WTC11 (cell line): Measurements from ENCODE around the gene GPR39. TPM values are rescaled to one million over a fixed set of nuclear protein-coding genes. Genes with fewer than 3 reads are reported as not detected.

Experiments used
- ATAC-seq: fragments of 200-7000 bp; cut with Tn5 transposase; 2 replicates; pipeline ENCODE4 v1.10.0; 2021; ENCODE audit warnings: mild to moderate bottlenecking, moderate library complexity
- CTCF ChIA-PET: fragments of 300-600 bp; sonication (Branson Sonifier 250); formaldehyde crosslinking; loops from one replicate; lab custom pipeline; 2021; ENCODE audit warnings: antibody characterized with exemption; lab: Charles Lee
- POLR2A ChIA-PET: fragments of 350-600 bp; sonication (Branson Sonifier 250); formaldehyde crosslinking; loops from one replicate; lab custom pipeline; 2021; ENCODE audit warnings: antibody characterized with exemption; lab: Charles Lee
- DNase-seq: peaks from one replicate; pipeline ENCODE4 v3.0.0; 2021; ENCODE audit warnings: low spot score
- H3K27ac Mint-ChIP-seq: 2 replicates; pipeline ENCODE4 v1.8.0; 2021; ENCODE audit warnings: mixed read lengths
- H3K27me3 Mint-ChIP-seq: 2 replicates; pipeline ENCODE4 v1.8.0; 2021; ENCODE audit warnings: low read depth, mild to moderate bottlenecking, moderate library complexity, mixed read lengths
- H3K36me3 Mint-ChIP-seq: 2 replicates; pipeline ENCODE4 v1.8.0; 2021; ENCODE audit warnings: mixed read lengths
- H3K4me1 Mint-ChIP-seq: 2 replicates; pipeline ENCODE4 v1.8.0; 2022; ENCODE audit warnings: mixed read lengths
- H3K4me3 Mint-ChIP-seq: 2 replicates; pipeline ENCODE4 v1.8.0; 2021; ENCODE audit warnings: mild to moderate bottlenecking, moderate library complexity, mixed read lengths
- H3K9me3 Mint-ChIP-seq: 2 replicates; pipeline ENCODE4 v1.8.0; 2021; ENCODE audit warnings: mixed read lengths
- ATF1 ChIP-seq: sonication (generic); formaldehyde crosslinking; IDR thresholded peaks from 2 replicates; pipeline ENCODE4 v1.8.1; 2023; ENCODE audit warnings: mild to moderate bottlenecking, moderate library complexity, missing genetic modification reagents
- CREB1 ChIP-seq: sonication (generic); formaldehyde crosslinking; IDR thresholded peaks from 2 replicates; pipeline ENCODE4 v1.8.0; 2023; ENCODE audit warnings: mild to moderate bottlenecking, missing genetic modification reagents
- FOXP1 ChIP-seq: sonication (generic); formaldehyde crosslinking; IDR thresholded peaks from 2 replicates; pipeline ENCODE4 v1.8.0; 2022; ENCODE audit warnings: missing genetic modification reagents, mild to moderate bottlenecking, moderate library complexity, borderline replicate concordance
- JUN ChIP-seq: sonication (generic); formaldehyde crosslinking; IDR thresholded peaks from 2 replicates; pipeline ENCODE4 v1.8.0; 2023; ENCODE audit warnings: mild to moderate bottlenecking, missing genetic modification reagents
- NFE2L1 ChIP-seq: sonication (generic); formaldehyde crosslinking; IDR thresholded peaks from 2 replicates; pipeline ENCODE4 v1.8.1; 2023; ENCODE audit warnings: missing genetic modification reagents
- NR3C1 ChIP-seq: sonication (generic); formaldehyde crosslinking; conservative IDR thresholded peaks from 2 replicates; pipeline ENCODE4 v1.8.1; 2023; ENCODE audit warnings: low read depth, mild to moderate bottlenecking, missing genetic modification reagents
- OVOL2 ChIP-seq: fragments of 250-450 bp; sonication (Bioruptor Pico); IDR thresholded peaks from 2 replicates; pipeline ENCODE4 v1.9.0; 2021; ENCODE audit warnings: mild to moderate bottlenecking, borderline replicate concordance
- RELA ChIP-seq: sonication (generic); formaldehyde crosslinking; IDR thresholded peaks from 2 replicates; pipeline ENCODE4 v1.8.1; 2022; ENCODE audit warnings: missing genetic modification reagents, mild to moderate bottlenecking, borderline replicate concordance
- SMAD3 ChIP-seq: sonication (generic); formaldehyde crosslinking; IDR thresholded peaks from 2 replicates; pipeline ENCODE4 v1.8.0; 2022; ENCODE audit warnings: missing genetic modification reagents, mild to moderate bottlenecking, borderline replicate concordance
- ZNF219 ChIP-seq: sonication (generic); formaldehyde crosslinking; IDR thresholded peaks from 2 replicates; pipeline ENCODE4 v1.8.0; 2023; ENCODE audit warnings: missing genetic modification reagents, mild to moderate bottlenecking, borderline replicate concordance
- total RNA-seq: library from RNA; stranded (reverse); gene quantifications from 3 replicates; pipeline ENCODE4 v1.2.3, GENCODE V29; 2021
- TF ChIP-seq, protein P1 (sequence below): sonication (generic); formaldehyde crosslinking; IDR thresholded peaks from 2 replicates; pipeline ENCODE4 v1.8.1; 2022; ENCODE audit warnings: mild to moderate bottlenecking, missing genetic modification reagents, moderate library complexity, borderline replicate concordance
- TF ChIP-seq, protein P2 (sequence below): fragments of 250-450 bp; sonication (Bioruptor Pico); IDR thresholded peaks from 2 replicates; pipeline ENCODE4 v1.9.0; 2021; ENCODE audit warnings: mild to moderate bottlenecking
- TF ChIP-seq, protein P3 (sequence below): sonication (generic); formaldehyde crosslinking; IDR thresholded peaks from 2 replicates; pipeline ENCODE4 v1.8.0; 2023; ENCODE audit warnings: missing genetic modification reagents
- TF ChIP-seq, protein P4 (sequence below): fragments of 200-600 bp; IDR thresholded peaks from 2 replicates; pipeline ENCODE4 v1.8.0; 2022; ENCODE audit warnings: antibody characterized with exemption
- TF ChIP-seq, protein P5 (sequence below): sonication (generic); formaldehyde crosslinking; IDR thresholded peaks from 2 replicates; pipeline ENCODE4 v1.8.1; 2023; ENCODE audit warnings: mild to moderate bottlenecking, missing genetic modification reagents
- TF ChIP-seq, protein P6 (sequence below): fragments of 250-450 bp; sonication (Bioruptor Pico); IDR thresholded peaks from 2 replicates; pipeline ENCODE4 v1.8.0; 2021; ENCODE audit warnings: mild to moderate bottlenecking
- TF ChIP-seq, protein P7 (sequence below): sonication (generic); formaldehyde crosslinking; conservative IDR thresholded peaks from 2 replicates; pipeline ENCODE4 v1.8.1; 2023; ENCODE audit warnings: mild to moderate bottlenecking, low read depth, missing genetic modification reagents, moderate library complexity

GPR39 gene
- total RNA-seq, 1 experiment from 2014 or later, result 0.74 TPM

DNA sequence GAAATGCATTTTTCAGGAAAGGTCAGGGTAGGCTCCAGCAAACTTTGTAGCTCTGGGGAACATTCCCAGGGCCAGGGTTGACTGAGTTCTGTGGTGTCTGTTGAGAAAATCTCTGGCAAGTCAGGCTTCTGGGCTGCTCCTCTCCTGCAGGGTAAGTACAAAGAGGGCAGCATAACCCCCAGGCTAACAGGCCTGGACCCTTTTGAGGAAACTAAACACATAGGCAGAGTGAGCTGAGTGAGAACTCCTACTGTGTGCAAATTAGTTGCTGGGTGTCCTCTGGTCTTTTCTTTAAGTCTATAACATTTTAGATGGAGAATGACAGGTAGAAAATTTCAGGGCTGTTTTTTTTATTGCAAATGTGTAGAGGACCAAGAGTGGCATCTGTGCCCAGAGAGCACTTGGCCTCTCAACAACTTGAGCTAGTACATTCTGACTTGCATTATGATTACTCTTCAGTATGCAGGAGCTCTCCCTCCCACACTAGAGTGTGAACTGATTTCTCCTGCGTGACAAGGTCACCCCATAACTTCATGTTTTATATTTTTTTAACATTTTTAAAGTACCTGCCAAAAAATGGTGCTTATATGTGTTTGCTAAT, 49.9 kb downstream of the GPR39 start (continued):
- TF ChIP-seq, protein P1, sequence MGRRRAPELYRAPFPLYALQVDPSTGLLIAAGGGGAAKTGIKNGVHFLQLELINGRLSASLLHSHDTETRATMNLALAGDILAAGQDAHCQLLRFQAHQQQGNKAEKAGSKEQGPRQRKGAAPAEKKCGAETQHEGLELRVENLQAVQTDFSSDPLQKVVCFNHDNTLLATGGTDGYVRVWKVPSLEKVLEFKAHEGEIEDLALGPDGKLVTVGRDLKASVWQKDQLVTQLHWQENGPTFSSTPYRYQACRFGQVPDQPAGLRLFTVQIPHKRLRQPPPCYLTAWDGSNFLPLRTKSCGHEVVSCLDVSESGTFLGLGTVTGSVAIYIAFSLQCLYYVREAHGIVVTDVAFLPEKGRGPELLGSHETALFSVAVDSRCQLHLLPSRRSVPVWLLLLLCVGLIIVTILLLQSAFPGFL (CRISPR knock-in tag), result no peak
- TF ChIP-seq JUN, result no peak

DNA sequence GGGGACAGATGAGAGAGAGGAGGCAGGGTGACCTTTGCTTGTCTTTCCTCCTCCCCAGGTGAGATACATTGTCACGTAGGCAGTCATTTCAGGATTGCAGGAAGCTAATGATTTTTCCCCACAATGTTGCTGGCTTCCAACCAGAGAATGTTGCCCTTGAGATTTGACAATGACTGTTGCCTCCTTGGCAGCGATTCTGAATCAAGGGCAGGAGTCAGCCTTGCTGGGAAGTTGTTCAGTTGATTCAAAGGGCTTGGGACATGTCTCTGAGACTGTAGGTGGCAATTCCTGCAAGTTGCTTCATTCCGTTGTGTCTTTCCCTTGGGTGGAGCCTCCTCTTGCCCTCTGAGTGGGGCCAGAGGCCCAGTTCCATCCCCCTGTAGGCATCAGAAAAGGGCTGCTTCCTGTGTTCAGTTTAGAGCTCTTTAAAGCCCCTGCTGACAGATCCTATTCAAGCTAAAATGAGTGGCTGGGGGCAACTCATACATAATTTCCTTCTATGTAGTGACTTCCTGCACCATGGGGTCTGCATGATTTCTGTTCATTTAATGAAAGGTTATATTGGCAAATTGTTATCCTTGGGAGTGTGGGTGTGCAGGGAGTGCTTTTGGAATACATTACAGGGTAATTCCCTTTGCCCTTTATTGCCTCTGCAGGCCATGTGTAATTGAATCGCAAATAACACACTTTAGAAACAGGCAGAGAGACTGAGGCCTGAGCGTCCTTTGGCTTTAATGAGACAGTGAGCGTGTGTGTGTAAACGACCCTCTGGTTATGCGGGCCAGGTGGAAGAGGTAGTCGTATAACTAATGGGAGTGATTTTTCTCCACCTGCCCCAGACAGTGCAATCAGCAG, 52.4 kb downstream of the GPR39 start:
- POLR2A ChIA-PET, result no interaction called here
- DNase-seq (no peak), ATAC-seq (peak; percentile 36; the same call in 1 of the 2 replicates)
- Mint-ChIP-seq H3K9me3 (peaks cover 42% of the 10 kb centered on the region), H3K4me3 (no peak overlapping the region), H3K4me1 (0 out of 2 replicates have a peak, but pooled peaks cover 3% of the 10 kb centered on the region), H3K36me3 (peaks cover 30% of the 10 kb centered on the region), H3K27ac (no peak overlapping the region), H3K27me3 (peaks cover 10% of the 10 kb centered on the region; the same call in 1 of the 2 replicates)
- TF ChIP-seq CREB1 (CRISPR knock-in tag) (no peak), RELA (CRISPR knock-in tag) (no peak), SMAD3 (CRISPR knock-in tag) (no peak), NFE2L1 (CRISPR knock-in tag) (no peak), NR3C1 (no peak), OVOL2 (no peak), ZNF219 (CRISPR knock-in tag) (no peak), FOXP1 (CRISPR knock-in tag) (no peak), ATF1 (CRISPR knock-in tag) (no peak)
- TF ChIP-seq, protein P2, sequence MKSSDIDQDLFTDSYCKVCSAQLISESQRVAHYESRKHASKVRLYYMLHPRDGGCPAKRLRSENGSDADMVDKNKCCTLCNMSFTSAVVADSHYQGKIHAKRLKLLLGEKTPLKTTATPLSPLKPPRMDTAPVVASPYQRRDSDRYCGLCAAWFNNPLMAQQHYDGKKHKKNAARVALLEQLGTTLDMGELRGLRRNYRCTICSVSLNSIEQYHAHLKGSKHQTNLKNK (CRISPR knock-in tag), result no peak
- TF ChIP-seq, protein P3, sequence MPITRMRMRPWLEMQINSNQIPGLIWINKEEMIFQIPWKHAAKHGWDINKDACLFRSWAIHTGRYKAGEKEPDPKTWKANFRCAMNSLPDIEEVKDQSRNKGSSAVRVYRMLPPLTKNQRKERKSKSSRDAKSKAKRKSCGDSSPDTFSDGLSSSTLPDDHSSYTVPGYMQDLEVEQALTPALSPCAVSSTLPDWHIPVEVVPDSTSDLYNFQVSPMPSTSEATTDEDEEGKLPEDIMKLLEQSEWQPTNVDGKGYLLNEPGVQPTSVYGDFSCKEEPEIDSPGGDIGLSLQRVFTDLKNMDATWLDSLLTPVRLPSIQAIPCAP, result no peak
- TF ChIP-seq, protein P4, sequence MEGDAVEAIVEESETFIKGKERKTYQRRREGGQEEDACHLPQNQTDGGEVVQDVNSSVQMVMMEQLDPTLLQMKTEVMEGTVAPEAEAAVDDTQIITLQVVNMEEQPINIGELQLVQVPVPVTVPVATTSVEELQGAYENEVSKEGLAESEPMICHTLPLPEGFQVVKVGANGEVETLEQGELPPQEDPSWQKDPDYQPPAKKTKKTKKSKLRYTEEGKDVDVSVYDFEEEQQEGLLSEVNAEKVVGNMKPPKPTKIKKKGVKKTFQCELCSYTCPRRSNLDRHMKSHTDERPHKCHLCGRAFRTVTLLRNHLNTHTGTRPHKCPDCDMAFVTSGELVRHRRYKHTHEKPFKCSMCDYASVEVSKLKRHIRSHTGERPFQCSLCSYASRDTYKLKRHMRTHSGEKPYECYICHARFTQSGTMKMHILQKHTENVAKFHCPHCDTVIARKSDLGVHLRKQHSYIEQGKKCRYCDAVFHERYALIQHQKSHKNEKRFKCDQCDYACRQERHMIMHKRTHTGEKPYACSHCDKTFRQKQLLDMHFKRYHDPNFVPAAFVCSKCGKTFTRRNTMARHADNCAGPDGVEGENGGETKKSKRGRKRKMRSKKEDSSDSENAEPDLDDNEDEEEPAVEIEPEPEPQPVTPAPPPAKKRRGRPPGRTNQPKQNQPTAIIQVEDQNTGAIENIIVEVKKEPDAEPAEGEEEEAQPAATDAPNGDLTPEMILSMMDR, result no peak
- TF ChIP-seq, protein P5, sequence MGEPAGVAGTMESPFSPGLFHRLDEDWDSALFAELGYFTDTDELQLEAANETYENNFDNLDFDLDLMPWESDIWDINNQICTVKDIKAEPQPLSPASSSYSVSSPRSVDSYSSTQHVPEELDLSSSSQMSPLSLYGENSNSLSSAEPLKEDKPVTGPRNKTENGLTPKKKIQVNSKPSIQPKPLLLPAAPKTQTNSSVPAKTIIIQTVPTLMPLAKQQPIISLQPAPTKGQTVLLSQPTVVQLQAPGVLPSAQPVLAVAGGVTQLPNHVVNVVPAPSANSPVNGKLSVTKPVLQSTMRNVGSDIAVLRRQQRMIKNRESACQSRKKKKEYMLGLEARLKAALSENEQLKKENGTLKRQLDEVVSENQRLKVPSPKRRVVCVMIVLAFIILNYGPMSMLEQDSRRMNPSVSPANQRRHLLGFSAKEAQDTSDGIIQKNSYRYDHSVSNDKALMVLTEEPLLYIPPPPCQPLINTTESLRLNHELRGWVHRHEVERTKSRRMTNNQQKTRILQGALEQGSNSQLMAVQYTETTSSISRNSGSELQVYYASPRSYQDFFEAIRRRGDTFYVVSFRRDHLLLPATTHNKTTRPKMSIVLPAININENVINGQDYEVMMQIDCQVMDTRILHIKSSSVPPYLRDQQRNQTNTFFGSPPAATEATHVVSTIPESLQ, result no peak
- TF ChIP-seq, protein P6, sequence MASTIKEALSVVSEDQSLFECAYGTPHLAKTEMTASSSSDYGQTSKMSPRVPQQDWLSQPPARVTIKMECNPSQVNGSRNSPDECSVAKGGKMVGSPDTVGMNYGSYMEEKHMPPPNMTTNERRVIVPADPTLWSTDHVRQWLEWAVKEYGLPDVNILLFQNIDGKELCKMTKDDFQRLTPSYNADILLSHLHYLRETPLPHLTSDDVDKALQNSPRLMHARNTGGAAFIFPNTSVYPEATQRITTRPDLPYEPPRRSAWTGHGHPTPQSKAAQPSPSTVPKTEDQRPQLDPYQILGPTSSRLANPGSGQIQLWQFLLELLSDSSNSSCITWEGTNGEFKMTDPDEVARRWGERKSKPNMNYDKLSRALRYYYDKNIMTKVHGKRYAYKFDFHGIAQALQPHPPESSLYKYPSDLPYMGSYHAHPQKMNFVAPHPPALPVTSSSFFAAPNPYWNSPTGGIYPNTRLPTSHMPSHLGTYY (CRISPR knock-in tag), result no peak
- TF ChIP-seq, protein P7, sequence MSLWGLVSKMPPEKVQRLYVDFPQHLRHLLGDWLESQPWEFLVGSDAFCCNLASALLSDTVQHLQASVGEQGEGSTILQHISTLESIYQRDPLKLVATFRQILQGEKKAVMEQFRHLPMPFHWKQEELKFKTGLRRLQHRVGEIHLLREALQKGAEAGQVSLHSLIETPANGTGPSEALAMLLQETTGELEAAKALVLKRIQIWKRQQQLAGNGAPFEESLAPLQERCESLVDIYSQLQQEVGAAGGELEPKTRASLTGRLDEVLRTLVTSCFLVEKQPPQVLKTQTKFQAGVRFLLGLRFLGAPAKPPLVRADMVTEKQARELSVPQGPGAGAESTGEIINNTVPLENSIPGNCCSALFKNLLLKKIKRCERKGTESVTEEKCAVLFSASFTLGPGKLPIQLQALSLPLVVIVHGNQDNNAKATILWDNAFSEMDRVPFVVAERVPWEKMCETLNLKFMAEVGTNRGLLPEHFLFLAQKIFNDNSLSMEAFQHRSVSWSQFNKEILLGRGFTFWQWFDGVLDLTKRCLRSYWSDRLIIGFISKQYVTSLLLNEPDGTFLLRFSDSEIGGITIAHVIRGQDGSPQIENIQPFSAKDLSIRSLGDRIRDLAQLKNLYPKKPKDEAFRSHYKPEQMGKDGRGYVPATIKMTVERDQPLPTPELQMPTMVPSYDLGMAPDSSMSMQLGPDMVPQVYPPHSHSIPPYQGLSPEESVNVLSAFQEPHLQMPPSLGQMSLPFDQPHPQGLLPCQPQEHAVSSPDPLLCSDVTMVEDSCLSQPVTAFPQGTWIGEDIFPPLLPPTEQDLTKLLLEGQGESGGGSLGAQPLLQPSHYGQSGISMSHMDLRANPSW (CRISPR knock-in tag), result no peak
- CTCF ChIA-PET, result no interaction called here
